ENCODE results near the gene CHI3L2. TPM values are rescaled to one million over a fixed set of nuclear protein-coding genes. Genes with fewer than 3 reads are reported as not detected.

The CHI3L2 gene
- total and polyA plus RNA-seq, 4 donors: 30.1 to 298 (median 141) TPM

DNA sequence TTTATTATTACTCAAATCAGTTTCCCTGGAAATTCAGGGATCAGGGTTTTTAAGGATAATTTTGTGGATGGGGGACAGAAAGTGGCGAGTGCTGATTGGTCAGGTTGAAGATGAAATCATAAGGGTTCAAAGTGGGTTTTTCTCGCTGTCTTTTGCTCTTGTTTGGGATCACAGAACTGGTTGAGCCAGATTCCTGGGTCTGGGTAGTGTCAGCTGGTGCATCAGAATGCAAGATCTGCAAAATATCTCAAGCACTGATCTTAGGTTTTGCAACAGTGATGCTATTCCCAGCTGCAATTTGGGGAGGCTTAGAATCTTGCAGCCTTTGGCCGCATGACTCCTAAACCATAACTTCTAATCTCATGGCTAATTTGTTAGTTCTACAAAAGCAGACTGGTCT is 9.3 kb downstream of the CHI3L2 start:
- H3K27ac ChIP-seq (ENCODE audit: low read depth in 1 of 2, low read length in 1 of 2): no peak overlapping the region
- no peaks in the 10 kb centered on the region for H3K27me3 ChIP-seq (ENCODE audit: control insufficient read depth in 3 of 3, insufficient read depth in 3 of 3, low read length in 2 of 3)
- no peak overlapping the region for H3K4me3 ChIP-seq
- no peaks in the 10 kb centered on the region for H3K9me3 ChIP-seq (ENCODE audit: control insufficient read depth in 4 of 4, insufficient read depth in 3 of 4, low read length in 3 of 4)
- 74 to 89% methylated on average over 3 of the region's 3 CpGs for WGBS, 2 donors
- ATAC-seq (ENCODE audit: insufficient read depth, low FRiP score) (no peak), DNase-seq (no peak)
- no peaks in the 10 kb centered on the region for H3K36me3 ChIP-seq (ENCODE audit: control insufficient read depth in 4 of 4, insufficient read depth in 4 of 4, low read length in 4 of 4)
- no peaks in the 10 kb centered on the region for H3K4me1 ChIP-seq (ENCODE audit: control insufficient read depth in 5 of 5, insufficient read depth in 5 of 5, low read length in 5 of 5)
- H3K9ac ChIP-seq (ENCODE audit: insufficient read depth in 1 of 2, low read length in 2 of 2): no peak overlapping the region
- TF ChIP-seq CTCF (IDR thresholded peaks at IDR 0.05; ENCODE audit: control extremely low read depth, extremely low read depth): no peak

GRCh38 chr1:111238056-111238795 is 10.7 kb downstream of the CHI3L2 start:
- no peak for TF ChIP-seq CTCF (IDR thresholded peaks at IDR 0.05; ENCODE audit: control extremely low read depth, extremely low read depth)
- Histone ChIP-seq H3K27me3 (ENCODE audit: control insufficient read depth in 3 of 3, insufficient read depth in 3 of 3, low read length in 2 of 3) (no peaks in the 10 kb centered on the region), H3K9me3 (ENCODE audit: control insufficient read depth in 4 of 4, insufficient read depth in 3 of 4, low read length in 3 of 4) (no peaks in the 10 kb centered on the region), H3K9ac (ENCODE audit: insufficient read depth in 1 of 2, low read length in 2 of 2) (no peak overlapping the region), H3K4me3 (no peak overlapping the region), H3K36me3 (ENCODE audit: control insufficient read depth in 4 of 4, insufficient read depth in 4 of 4, low read length in 4 of 4) (no peaks in the 10 kb centered on the region), H3K27ac (ENCODE audit: low read depth in 1 of 2, low read length in 1 of 2) (no peak overlapping the region), H3K4me1 (ENCODE audit: control insufficient read depth in 5 of 5, insufficient read depth in 5 of 5, low read length in 5 of 5) (no peaks in the 10 kb centered on the region)
- ATAC-seq (ENCODE audit: insufficient read depth, low FRiP score) (no peak), DNase-seq (no peak)
- WGBS, 2 donors: 91 to 92% methylated on average over 5 of the region's 5 CpGs

GRCh38 chr1:111241797-111242196 is 14.3 kb downstream of the CHI3L2 start:
- no peaks in the 10 kb centered on the region for H3K27me3 ChIP-seq (ENCODE audit: control insufficient read depth in 3 of 3, insufficient read depth in 3 of 3, low read length in 2 of 3)
- DNase-seq: no peak
- 86 to 89% methylated on average over 2 of the region's 2 CpGs for WGBS, 2 donors
- no peak overlapping the region for H3K9ac ChIP-seq (ENCODE audit: insufficient read depth in 1 of 2, low read length in 2 of 2)
- H3K4me1 ChIP-seq (ENCODE audit: control insufficient read depth in 5 of 5, insufficient read depth in 5 of 5, low read length in 5 of 5): no peaks in the 10 kb centered on the region
- ATAC-seq (ENCODE audit: insufficient read depth, low FRiP score): no peak
- TF ChIP-seq CTCF (IDR thresholded peaks at IDR 0.05; ENCODE audit: control extremely low read depth, extremely low read depth): no peak
- H3K27ac ChIP-seq (ENCODE audit: low read depth in 1 of 2, low read length in 1 of 2): no peak overlapping the region
- no peaks in the 10 kb centered on the region for H3K9me3 ChIP-seq (ENCODE audit: control insufficient read depth in 4 of 4, insufficient read depth in 3 of 4, low read length in 3 of 4)
- no peak overlapping the region for H3K4me3 ChIP-seq
- no peaks in the 10 kb centered on the region for H3K36me3 ChIP-seq (ENCODE audit: control insufficient read depth in 4 of 4, insufficient read depth in 4 of 4, low read length in 4 of 4)
